ENCODE data around the gene TSPAN3.

The TSPAN3 gene

DNA sequence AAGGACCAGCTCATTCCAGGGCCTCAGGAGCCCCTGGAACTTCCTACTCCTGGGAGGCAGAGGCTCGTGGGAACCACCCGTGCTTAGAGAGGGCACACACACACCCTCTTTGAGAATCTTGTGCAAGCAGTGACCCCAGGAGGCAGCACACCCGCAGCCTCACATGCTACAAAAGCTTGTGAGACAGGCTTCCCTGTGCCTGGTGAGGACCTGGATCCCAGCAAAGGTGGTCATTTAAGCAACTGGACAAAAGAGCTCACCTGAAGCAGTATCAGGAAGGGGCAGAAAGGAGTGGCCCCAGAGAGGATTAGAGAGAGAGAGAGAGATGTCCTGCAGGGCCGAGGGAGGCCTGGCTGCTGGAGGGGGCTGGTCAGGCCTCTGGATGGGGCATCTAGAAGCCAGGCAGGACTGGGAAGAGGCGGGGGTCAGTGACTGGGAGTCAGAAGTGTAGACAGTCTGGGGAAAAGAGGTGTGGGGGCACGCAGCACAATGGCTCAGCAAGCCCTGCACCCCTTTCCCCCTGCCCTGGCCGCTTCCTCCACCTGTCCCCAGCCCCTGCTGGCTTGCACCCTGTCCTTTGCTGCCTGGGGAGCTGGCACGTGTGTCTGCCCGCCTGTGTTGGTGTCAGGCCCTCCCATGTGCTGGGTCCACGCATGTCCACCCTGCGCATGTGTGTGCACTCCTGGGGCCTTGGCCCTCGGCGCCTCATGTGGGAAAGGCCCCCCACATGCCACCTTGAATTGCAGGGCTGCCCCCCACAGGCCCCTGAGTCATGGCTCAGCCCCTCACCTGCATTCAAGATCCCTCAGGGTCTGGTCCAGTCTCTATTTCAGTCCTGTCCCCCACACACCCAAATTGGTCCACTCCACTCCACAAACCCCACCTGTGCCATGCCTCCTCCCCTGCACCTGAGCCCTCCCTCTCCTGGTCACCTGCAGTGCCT, 36.9 kb downstream of the TSPAN3 start:
- no peak for DNase-seq (ENCODE audit: low read depth)

DNA sequence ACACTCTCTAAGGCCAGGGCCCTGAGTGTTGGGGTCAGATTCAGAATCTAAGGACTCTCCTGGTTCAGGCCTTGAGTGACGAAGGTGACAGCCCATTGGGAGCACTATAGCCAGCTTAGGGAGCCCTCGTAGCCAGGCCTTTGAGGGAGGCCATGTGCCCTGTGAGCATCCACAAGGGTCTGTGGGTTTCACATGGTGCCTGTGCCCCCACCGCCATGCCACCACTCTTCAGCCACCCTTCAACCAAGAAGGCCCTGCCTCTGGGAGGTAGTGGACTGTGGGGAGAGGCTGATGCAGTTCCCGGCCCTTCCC, 37.5 kb downstream of the TSPAN3 start:
- no peak for DNase-seq (ENCODE audit: low read depth)

DNA sequence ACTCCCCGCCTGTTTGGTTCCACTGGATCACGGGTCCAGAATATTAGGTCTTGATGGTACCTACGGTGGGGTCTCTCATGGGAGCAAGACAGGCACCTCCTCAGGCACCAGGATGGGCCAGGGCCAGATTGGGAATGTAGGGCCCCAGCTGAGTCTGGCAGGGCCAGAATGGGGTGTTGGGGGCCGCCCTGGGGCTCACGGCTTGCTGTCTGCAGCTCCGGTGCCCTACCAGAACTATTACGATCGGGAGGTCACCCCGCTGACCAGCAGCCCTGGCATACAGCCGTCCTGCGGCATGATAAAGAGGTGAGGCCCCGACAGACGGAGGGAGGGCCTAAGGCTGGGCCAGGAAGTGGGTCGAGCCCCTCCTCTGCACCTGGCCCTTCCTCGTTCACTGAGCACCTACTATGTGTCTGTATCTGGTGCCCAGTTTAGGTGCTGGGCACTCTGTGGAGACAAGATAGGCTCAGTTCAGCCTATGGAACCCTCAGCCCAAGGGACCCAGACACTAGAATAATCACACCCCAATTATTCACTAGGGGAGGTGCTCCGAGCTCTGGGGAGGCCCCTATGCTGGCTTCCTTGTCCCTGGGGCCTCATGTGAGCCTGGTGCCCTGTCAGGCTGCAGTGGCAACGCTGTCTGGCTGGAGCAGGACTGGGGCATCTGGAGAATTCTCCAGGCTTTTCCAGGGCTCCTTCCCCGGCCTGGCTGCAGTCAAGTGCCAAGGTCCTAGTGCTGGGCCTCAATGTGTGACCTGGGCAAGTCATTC, 38.1 kb downstream of the TSPAN3 start:
- no peak for DNase-seq (ENCODE audit: low read depth)

DNA sequence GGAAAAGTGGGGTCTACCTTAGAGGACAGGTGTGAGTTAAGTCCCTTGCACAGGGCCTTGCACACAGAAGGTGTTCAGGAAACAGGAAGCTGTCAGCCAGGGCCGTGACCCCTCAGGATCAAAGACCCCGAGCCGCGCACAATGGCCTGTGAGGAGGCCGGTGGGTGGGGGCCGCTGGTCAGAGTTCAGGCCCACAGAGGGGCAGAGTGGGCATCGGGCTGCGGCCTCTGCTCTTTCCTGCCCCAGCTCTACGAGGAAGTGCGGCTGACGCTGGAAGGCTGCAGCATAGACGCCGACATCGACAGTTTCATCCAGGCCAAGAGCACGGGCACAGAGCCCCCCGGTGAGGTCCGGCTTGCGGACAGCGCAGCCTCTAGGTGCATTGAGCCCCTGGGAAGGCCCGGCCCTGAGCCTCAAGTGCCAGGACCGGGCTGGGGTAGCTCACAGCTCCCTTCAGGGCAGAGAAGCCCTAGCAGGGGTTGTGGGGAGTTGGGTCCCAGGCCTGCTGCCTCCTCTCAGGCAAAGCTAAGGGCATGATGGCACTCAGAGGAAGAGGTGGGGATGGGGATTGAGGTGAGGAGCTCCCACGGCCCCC, 38.8 kb downstream of the TSPAN3 start:
- no peak for DNase-seq (ENCODE audit: low read depth)

DNA sequence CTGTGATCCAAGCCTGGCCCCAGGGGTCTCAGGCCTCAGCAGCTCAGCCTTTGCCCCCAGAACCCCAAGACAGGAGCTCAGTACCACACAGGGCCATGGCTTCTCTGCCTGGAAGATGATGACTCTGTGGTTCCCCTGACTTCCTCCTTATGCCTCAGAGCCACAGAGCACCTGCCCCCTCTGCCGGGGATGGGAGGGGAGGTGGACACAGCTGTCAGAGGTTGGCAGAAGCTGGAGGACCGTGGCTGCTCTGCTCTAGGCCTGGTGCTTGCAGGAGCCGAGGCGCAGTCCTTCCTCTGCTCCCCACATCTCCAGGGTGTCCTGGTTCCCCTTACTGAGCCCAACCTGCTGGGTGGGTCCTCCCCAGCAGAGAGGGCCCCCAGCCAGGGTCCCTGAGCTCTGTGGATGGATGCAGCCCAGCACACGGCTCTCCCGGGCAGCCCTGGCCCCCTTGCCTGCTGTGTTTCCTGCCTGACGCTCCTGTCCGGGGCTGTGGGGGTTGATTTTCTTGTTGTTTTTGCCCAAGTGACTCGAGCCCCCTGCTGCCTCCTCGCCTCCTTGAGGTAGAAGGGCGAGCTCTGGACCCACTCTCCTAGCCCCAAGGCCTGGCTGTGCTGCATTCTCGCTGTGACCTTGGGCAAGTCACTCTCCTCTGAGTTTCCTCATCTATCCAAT, 39.4 kb downstream of the TSPAN3 start:
- no peak for DNase-seq (ENCODE audit: low read depth)

DNA sequence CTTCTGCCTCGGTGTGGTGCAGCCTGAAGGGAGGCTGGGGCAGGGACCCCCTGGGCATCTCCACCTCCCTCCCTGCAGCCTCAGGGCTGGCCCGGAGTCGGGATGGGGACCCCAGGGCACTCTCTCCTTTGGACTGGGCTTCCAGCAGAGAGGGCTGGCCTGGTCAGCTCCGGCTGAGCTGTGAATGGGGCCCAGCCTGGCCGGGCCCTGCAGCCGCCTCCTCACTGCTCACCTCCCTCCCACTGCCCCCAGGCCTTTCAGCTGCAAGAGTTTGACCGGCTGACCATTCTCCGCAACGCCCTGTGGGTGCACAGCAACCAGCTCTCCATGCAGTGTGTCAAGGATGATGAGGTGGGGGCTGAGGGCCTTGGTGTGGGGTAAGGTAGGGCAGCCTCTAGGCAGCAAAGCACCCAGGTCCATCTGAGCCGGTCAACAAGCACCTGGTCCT, 40.0 kb downstream of the TSPAN3 start:
- no peak for DNase-seq (ENCODE audit: low read depth)

DNA sequence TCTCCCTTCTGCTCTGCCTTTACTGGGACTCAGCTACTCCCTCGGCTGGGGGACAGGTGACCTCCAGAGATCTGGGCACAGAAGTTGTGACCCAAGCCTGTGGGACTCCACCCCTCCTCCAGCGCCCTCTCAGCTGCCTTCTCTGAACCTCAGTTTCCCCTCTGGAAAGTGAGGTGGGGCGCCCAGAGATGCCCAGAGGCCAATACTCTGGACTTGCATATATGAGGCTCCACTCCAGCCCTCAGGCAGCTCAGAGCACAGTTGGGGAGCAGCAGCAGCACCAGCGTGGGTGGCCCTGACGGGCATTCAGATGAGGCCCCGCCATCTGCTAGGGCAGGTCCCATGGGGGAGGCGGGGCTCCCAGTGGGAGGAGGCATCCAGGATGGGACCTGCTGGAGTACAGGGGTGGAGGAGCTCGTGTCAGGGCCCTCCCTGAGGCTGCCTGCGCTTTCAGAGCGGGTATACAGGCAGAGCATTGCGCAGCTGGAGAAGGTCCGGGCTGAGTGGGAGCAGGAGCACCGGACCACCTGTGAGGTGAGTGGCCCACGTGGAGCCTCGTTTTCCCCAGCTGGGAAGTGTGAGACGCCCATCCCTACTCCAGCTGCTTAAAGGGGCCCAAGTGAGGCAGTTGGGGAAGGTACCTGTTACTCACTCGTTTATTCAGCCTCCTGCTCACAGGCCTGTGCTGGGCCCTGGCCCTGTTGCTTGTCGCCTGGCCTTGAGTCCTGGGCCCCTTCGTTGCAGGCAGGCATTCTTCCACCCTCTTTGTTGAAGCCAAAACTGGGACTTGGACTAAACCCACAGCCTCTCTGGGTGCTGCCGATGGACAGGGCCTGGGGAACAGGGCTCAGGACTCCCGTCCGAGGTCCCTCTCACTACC, 40.6 kb downstream of the TSPAN3 start:
- no peak for DNase-seq (ENCODE audit: low read depth)

DNA sequence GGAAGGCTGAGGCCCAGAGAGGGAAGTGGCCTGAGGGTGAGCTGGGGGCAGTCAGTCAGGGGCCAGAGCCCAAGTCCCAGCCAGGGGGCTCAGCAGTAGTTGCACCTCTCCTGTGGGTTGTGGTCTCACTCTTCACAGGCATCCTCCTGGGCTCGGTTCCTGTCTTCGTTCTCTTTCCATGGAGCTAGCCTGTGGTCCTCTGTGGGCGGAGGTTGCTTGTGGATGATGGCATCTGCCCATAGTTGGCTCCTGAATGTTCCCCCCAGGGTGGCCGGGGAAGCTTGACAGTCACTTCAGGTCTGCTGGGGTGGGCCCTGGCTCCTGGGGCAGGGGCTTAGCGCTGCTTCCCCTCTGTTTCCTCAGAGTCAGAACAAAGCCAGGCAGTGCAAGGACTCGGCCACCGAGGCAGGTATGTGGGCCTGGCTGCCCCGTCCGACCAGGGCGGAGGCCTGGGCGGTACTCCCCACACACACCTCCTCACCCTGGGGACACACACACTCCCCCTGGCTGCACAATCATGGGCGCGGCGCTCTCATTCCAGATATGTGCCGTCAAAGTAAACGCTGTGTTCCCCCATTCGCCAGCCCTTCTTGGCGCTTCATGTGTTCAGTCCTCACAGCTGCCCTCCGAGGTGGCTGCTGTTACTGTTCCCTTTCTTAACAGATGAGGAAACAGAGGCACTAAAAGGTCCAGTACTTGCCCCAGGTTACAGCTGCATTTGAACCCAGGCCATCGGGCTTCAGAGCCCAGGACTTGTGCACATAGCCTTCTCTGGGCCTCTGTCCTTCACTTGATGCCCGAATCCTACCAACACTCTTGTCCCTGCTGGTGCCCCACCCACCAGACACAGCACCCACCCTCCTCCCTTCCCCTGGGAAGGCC, 41.5 kb downstream of the TSPAN3 start:
- DNase-seq (ENCODE audit: low read depth): no peak

DNA sequence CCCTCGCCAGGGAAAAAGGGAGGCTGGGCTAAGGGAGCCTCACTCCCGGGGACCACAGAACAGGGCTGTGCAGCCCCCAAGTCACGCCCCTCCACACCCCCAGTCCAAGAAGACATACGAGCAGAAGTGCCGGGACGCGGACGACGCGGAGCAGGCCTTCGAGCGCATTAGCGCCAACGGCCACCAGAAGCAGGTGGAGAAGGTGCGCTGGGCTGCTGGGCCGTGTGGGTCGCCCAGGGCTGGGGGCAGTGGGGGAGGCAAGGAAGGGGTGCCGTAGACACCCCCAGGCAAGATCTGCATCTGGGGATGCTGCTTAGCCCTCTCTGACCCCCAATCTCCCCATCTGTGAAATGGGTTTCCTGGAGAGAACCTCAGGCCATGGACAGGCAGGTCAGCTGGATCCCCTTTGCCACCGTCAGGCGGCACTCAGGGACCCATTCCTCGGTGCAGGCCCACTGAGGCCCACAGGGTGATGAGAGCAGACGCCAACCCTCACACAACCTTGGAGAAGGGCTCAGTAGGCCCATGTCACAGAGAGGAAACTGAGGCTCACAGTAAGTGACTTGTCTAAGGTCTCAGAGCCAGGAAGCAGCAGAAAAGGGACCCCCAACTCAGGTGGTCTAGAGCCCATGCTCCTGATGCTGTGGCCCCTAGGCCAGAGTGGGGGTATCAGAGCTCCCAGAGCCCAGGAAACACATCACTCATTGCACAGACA, 42.3 kb downstream of the TSPAN3 start:
- DNase-seq (ENCODE audit: low read depth): no peak

DNA sequence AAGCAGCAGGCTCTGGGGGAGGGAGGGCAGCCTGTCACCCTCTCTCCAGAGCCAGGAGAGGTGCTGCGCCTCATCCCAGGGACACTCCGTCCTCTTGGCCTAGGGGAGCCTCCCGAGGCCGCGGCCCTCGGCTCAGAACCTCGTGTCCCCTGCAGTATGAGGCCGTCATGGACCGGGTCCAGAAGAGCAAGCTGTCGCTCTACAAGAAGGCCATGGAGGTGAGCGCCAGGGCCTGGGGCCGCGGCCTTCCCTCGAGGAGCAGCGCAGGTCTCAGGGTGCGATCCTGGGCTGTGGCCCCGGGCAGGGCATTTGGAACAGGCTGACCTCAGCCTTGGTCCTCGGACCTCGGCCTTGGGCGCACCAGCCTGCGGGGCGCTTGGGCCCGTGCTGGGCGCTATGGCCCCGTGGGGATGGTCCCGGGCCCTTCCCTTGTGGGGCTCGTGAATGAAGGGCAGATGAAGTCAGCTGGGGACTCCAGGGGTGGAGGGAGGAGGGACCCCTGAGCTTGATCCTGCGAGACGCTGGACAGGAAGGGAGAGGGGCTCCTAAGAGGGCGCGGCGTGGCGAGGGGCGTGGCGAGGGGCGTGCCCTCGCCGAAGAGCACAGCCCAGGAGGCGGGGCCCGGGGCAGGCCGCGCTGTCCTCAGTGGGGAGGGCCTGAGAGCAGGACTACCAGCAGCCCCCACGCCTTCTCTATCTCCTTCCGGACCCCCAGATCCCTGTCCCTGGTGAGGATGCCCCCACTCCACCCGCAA, 43.0 kb downstream of the TSPAN3 start:
- no peak for DNase-seq (ENCODE audit: low read depth)

DNA sequence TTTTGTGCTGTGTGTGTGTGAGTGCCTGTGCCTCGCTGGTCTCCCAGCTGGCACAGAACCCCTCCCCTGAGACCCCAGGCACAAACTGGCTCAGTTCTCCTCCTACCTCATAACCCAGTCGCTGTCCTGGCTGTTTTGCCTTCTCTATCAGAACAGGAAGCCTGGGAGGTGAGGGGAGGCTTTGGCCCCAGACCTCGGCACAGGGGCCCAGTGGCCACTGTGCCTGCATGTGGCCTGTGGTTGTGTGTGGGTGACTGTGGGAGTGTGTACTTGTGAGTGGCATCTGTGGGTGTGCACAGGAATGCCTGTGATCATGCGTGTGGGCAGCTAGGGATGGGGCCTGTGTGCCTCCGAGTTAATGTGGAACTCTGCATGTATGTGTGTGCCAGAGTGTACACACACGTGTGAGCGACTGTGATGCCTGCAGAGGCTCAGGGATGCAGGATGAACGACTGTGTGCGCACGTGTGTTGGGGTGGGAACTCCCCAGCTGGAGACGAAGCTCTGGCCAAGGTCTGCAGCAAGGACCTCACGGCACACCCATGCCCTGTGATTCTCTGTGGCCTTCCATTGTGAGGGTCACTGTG, 43.7 kb downstream of the TSPAN3 start:
- no peak for DNase-seq (ENCODE audit: low read depth)

DNA sequence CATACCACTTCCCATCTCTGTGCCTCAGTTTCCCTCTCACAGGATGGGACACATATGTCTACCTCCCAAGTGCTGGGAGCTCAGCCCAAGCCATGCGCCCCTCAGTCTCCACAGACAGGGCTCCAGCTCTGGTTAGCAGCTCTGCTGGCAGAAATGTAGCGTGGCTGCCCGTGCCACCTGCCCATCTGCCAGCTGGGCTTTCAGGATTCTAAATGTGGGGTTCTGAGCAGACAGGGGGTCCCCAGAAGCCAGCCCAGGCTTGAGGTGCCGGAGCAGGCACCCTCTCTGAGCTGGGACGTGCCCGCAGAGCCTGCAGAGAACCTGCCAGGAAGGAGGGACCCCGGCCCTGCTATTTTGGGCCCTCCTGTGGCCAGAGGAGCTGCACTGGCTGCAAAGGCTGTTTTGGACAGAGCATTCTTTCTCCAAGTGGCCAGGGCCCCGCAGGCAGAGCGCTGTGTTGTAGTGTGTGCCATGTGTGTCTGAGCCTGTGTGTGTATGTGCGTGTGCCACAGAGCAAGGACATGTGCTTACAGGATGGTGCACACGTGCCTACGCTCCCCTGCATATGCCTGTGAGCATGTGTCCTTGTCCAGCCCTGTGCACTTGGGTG, 44.3 kb downstream of the TSPAN3 start:
- no peak for DNase-seq (ENCODE audit: low read depth)

DNA sequence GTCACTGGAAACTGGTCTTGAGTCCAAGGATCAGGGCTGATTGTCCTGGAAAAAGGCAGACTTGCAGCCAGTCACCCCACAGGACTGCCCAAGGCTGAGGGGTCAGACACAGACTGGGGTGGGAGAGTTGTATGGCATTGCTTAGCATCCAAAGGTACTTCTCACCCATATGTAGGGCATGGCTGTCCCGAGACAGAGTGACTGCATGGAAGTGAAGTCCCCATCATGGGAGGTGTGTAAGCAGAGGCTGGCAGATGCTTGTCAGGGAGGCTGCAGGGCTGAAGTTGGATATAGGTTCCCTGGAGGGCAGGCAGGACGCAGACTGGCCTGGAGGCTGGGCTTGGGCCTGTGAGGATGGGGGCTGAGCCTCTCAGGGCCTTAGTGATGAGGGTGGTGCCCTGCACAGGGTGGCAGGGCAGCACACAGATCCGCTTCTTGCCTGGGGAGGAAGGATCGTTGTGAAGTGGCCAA, 44.9 kb downstream of the TSPAN3 start:
- no peak for DNase-seq (ENCODE audit: low read depth)

DNA sequence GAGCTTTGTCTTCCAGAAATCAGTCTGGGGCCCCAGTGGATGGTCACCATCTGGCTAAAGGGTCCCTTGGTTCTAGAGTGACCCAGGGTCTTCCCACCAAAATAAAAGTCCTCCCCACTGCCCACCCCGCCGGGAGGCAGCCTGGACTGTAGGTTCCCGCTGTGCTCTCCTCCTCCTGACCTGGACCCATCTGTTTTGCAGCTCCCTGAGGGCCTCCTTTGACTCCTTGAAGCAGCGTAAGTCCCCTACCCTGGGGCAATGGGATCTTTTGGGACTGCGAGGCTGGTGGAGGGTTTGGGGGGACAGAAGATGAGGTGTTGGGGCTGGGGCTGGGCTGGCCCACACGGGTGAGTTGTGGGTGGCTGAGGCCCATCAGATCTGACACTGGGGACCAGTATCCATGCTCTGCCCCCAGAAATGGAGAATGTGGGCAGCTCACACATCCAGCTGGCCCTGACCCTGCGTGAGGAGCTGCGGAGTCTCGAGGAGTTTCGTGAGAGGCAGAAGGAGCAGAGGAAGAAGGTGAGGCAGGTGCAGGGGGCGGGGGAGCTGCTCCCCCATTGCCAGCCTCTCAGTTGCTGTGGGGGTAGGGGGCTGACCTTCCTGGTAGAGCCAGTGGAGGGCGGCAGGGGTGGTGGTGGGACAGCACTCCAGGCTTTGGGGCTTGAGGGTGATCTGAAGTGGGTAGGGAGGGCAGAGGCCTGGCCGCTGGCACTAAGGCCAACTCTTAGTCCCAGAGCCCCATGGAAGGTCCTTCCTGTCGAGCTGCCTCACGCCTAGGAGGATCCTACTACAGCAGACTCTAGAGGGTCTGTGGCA, 45.6 kb downstream of the TSPAN3 start:
- no peak for DNase-seq (ENCODE audit: low read depth)

DNA sequence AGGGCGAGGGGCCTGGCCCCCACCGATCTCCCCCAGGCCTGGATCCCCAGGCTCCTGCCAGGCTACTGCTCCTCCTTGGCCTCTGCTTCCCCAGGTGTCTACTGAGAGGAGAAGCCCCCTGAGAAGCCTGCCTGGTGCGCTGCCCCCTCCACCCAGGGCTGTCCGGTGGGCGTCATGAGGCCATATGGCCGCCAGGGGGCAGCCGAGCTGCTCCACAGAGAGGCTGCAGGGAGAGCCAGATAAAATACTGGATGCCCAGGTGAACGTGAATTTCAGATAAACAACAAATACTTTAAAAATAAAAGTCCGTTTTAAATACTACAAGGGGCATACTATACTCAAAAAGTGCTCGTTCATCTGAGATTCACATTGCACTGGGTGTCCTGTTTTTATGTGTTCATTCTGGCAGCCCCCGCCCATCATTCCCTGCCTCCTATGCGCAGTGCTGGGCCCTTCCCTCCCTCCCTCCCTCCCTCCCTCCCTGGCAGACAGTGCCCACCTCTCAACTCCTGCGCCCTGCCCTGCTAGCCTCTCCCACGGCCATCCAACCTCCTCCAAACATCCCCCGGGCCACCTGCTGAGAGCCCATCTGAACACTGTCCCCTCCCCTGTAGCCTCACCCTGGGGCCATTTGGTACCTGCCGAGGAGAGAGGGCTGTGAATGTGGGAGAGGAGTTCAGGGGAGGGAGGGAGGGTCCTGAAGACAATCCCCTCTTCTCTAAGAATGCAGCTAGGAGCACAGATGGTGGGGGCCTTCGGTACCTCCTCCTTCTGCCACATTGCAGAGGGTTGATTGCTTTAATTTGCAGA, 46.4 kb downstream of the TSPAN3 start:
- DNase-seq (ENCODE audit: low read depth): peak; percentile 47

DNA sequence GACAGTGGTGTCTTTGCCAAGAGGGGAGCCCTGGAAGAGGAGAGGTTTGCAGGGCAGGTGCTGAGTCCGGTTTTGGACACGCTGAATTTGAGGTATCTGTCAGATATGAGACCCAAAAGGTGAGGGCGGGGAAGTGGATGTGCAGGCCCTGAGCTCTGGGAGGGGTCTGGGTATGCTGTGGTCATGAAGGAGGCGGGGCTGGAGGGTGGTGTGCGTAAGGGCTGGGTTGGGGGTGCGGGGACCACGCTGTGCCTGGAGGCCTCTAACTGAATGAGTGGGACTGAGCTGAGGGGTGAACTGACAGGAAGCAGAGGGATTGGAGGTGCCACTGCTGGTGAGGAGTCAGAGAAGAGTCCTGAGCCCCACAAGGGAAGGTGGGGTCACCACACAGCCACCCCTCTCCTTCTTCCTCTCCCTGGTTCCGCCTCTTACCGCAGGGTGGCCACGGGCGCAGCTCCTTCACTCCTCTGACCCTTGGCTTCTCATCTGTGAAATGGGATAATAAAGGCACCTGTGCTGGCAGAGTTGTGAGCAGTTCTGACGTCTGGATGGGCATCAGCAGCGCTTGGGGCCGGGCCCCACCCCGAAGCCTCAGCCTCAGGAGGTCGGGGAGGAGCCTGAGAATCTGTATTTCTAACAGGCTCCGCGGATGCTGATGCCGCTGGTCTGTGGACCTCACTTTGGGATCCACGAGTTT, 47.2 kb downstream of the TSPAN3 start:
- DNase-seq (ENCODE audit: low read depth): no peak

All from stimulated activated CD8-positive, alpha-beta memory T cell treated with anti-CD3 and anti-CD28 coated beads, Interleukin-7, amount 100 ng/mL, for 24 hours (primary cell).